Measurements from ENCODE around the gene SPIN1. TPM values are rescaled to one million over a fixed set of nuclear protein-coding genes. Genes with fewer than 3 reads are reported as not detected.

Gene SPIN1
- total RNA-seq, 1 donor from 2014 or later, result 89.5 TPM

- no peak for TF ChIP-seq CTCF (IDR thresholded peaks at IDR 0.05; ENCODE audit: insufficient read depth, low read length, severe bottlenecking)
- peaks cover 1% of the 10 kb centered on the region for H3K36me3 ChIP-seq (ENCODE audit: control insufficient read depth, insufficient read depth, low read length)
- no peak overlapping the region for H3K4me3 ChIP-seq (ENCODE audit: low read depth, low read length)
- DNase-seq (ENCODE audit: low read depth) (no peak), FAIRE-seq (no peak)
- H3K27me3 ChIP-seq (ENCODE audit: control insufficient read depth, insufficient read depth, low read length), result no peaks in the 10 kb centered on the region
These were observed 50.6 kb downstream of the SPIN1 start for GRCh38 chr9:88438811-88439210.

GRCh38 chr9:88441301-88442007, 53.2 kb downstream of the SPIN1 start:
- H3K4me3 ChIP-seq (ENCODE audit: low read depth, low read length), result no peak overlapping the region
- TF ChIP-seq CTCF (IDR thresholded peaks at IDR 0.05; ENCODE audit: insufficient read depth, low read length, severe bottlenecking), result no peak
- no peaks in the 10 kb centered on the region for H3K27me3 ChIP-seq (ENCODE audit: control insufficient read depth, insufficient read depth, low read length)
- no peak for DNase-seq (ENCODE audit: low read depth)
- H3K36me3 ChIP-seq (ENCODE audit: control insufficient read depth, insufficient read depth, low read length), result no peaks in the 10 kb centered on the region
- no peak for FAIRE-seq

- no peak for TF ChIP-seq CTCF (IDR thresholded peaks at IDR 0.05; ENCODE audit: insufficient read depth, low read length, severe bottlenecking)
- FAIRE-seq, result no peak
These were observed 55.4 kb downstream of the SPIN1 start for GRCh38 chr9:88443480-88444113.

GRCh38 chr9:88446728-88447127, 58.5 kb downstream of the SPIN1 start:
- no peak for FAIRE-seq
- no peak overlapping the region for H3K4me3 ChIP-seq (ENCODE audit: low read depth, low read length)
- H3K36me3 ChIP-seq (ENCODE audit: control insufficient read depth, insufficient read depth, low read length), result peaks cover 4% of the 10 kb centered on the region
- H3K27me3 ChIP-seq (ENCODE audit: control insufficient read depth, insufficient read depth, low read length), result no peaks in the 10 kb centered on the region
- no peak for DNase-seq (ENCODE audit: low read depth)
- no peak for TF ChIP-seq CTCF (IDR thresholded peaks at IDR 0.05; ENCODE audit: insufficient read depth, low read length, severe bottlenecking)

More at GRCh38 chr9:88443480-88444113, 55.4 kb downstream of the SPIN1 start:
- Histone ChIP-seq H3K4me3 (ENCODE audit: low read depth, low read length) (no peak overlapping the region), H3K36me3 (ENCODE audit: control insufficient read depth, insufficient read depth, low read length) (no peaks in the 10 kb centered on the region), H3K27me3 (ENCODE audit: control insufficient read depth, insufficient read depth, low read length) (no peaks in the 10 kb centered on the region)
- DNase-seq (ENCODE audit: low read depth), result no peak

GRCh38 chr9:88447431-88447830, 59.2 kb downstream of the SPIN1 start:
- peaks cover 4% of the 10 kb centered on the region for H3K36me3 ChIP-seq (ENCODE audit: control insufficient read depth, insufficient read depth, low read length)
- TF ChIP-seq CTCF (IDR thresholded peaks at IDR 0.05; ENCODE audit: insufficient read depth, low read length, severe bottlenecking), result no peak
- H3K4me3 ChIP-seq (ENCODE audit: low read depth, low read length), result no peak overlapping the region
- FAIRE-seq, result no peak
- H3K27me3 ChIP-seq (ENCODE audit: control insufficient read depth, insufficient read depth, low read length), result no peaks in the 10 kb centered on the region
- no peak for DNase-seq (ENCODE audit: low read depth)

Data from bronchial epithelial cell (primary cell).